ENCODE measurements around the gene ZNF490.
"Not testable (repeated sequence)": the region's sequence is repeated elsewhere in the genome, so short reads cannot be mapped to it uniquely, and the experiment has no call there.

The ZNF490 gene

GRCh38 chr19:12628040-12629022 lies 17.7 kb upstream of the ZNF490 start:
- no peak overlapping the region for H3K4me2 ChIP-seq (ENCODE audit: low read length)
- peaks cover 19% of the 10 kb centered on the region for H3K9me3 ChIP-seq (ENCODE audit: insufficient read depth, low read length)
- TF ChIP-seq EZH2phosphoT487 (IDR thresholded peaks at IDR 0.05; ENCODE audit: low read depth) (no peak), CTCF (IDR thresholded peaks at IDR 0.05; ENCODE audit: low read depth, low read length) (no peak)
- H3K27ac ChIP-seq (ENCODE audit: low read length) = no peak overlapping the region
- H4K20me1 ChIP-seq (ENCODE audit: insufficient read depth, low read length) = peaks cover 3% of the 10 kb centered on the region; the same call in 1 of the 2 replicates
- H3K4me3 ChIP-seq (ENCODE audit: low read length) = no peak overlapping the region
- H2AFZ ChIP-seq (ENCODE audit: low read depth, low read length) = no peak overlapping the region
- H3K4me1 ChIP-seq (ENCODE audit: low read length) = peaks cover 5% of the 10 kb centered on the region; the same call in 1 of the 2 replicates
- H3K9ac ChIP-seq (ENCODE audit: low read length) = no peak overlapping the region
- no peaks in the 10 kb centered on the region for H3K79me2 ChIP-seq (ENCODE audit: low read length)
- peaks cover 61% of the 10 kb centered on the region for H3K36me3 ChIP-seq (replicated peaks; ENCODE audit: low read depth, low read length)
- H3K27me3 ChIP-seq (ENCODE audit: low read depth, low read length) = no peaks in the 10 kb centered on the region

- Histone ChIP-seq H3K36me3 (replicated peaks; ENCODE audit: low read depth, low read length) (peaks cover 59% of the 10 kb centered on the region), H3K27me3 (ENCODE audit: low read depth, low read length) (no peaks in the 10 kb centered on the region), H2AFZ (ENCODE audit: low read depth, low read length) (no peak overlapping the region), H3K9ac (ENCODE audit: low read length) (no peak overlapping the region), H3K4me2 (ENCODE audit: low read length) (no peak overlapping the region), H4K20me1 (ENCODE audit: insufficient read depth, low read length) (peaks cover 13% of the 10 kb centered on the region; the same call in 1 of the 2 replicates), H3K4me1 (ENCODE audit: low read length) (peaks cover 5% of the 10 kb centered on the region; the same call in 1 of the 2 replicates), H3K4me3 (ENCODE audit: low read length) (no peak overlapping the region), H3K9me3 (ENCODE audit: insufficient read depth, low read length) (peaks cover 19% of the 10 kb centered on the region), H3K27ac (ENCODE audit: low read length) (no peak overlapping the region), H3K79me2 (ENCODE audit: low read length) (no peaks in the 10 kb centered on the region)
- TF ChIP-seq CTCF (IDR thresholded peaks at IDR 0.05; ENCODE audit: low read depth, low read length) = no peak
- no peak for TF ChIP-seq EZH2phosphoT487 (IDR thresholded peaks at IDR 0.05; ENCODE audit: low read depth)
Observed at GRCh38 chr19:12626958-12627357, 16.3 kb upstream of the ZNF490 start.

DNA sequence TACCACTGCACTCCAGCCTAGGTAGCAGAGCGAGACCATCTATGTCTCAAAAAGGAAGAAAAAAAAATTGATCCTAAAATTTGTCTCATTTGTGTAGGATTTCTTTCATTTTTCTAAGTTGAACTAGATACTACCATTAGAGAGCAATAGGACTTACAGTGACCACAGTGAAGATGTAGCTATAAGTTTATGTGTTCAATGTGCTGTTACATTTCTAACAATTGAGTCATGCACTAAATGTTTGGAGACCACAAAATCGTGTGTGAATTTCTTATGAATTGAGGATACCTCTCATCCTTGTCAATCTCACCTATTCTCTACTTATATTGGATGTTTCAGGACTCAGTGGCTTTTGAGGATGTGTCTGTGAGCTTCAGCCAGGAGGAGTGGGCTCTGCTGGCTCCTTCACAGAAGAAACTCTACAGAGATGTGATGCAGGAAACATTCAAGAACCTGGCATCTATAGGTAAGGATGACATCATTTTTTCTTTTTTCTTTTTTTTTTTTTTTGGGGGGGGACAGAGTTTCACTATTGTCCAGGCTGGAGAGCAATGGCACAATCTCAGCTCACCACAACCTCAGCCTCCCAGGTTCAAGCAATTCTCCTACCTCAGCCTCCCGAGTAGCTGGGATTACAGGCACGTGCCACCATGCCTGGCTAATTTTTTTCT lies 12.9 kb upstream of the ZNF490 start:
- H4K20me1 ChIP-seq (ENCODE audit: insufficient read depth, low read length) = peaks cover 30% of the 10 kb centered on the region
- H3K27me3 ChIP-seq (ENCODE audit: low read depth, low read length) = no peaks in the 10 kb centered on the region
- H3K9ac ChIP-seq (ENCODE audit: low read length) = no peak overlapping the region
- H3K79me2 ChIP-seq (ENCODE audit: low read length) = peaks cover 22% of the 10 kb centered on the region
- H2AFZ ChIP-seq (ENCODE audit: low read depth, low read length) = no peak overlapping the region
- H3K4me1 ChIP-seq (ENCODE audit: low read length) = peaks cover 18% of the 10 kb centered on the region
- H3K36me3 ChIP-seq (replicated peaks; ENCODE audit: low read depth, low read length) = peaks cover 45% of the 10 kb centered on the region
- H3K27ac ChIP-seq (ENCODE audit: low read length) = no peak overlapping the region
- no peak overlapping the region for H3K4me2 ChIP-seq (ENCODE audit: low read length)
- H3K9me3 ChIP-seq (ENCODE audit: insufficient read depth, low read length) = peaks cover 11% of the 10 kb centered on the region
- H3K4me3 ChIP-seq (ENCODE audit: low read length) = no peak overlapping the region
- no peak for TF ChIP-seq CTCF (IDR thresholded peaks at IDR 0.05; ENCODE audit: low read depth, low read length)
- no peak for TF ChIP-seq EZH2phosphoT487 (IDR thresholded peaks at IDR 0.05; ENCODE audit: low read depth)

DNA sequence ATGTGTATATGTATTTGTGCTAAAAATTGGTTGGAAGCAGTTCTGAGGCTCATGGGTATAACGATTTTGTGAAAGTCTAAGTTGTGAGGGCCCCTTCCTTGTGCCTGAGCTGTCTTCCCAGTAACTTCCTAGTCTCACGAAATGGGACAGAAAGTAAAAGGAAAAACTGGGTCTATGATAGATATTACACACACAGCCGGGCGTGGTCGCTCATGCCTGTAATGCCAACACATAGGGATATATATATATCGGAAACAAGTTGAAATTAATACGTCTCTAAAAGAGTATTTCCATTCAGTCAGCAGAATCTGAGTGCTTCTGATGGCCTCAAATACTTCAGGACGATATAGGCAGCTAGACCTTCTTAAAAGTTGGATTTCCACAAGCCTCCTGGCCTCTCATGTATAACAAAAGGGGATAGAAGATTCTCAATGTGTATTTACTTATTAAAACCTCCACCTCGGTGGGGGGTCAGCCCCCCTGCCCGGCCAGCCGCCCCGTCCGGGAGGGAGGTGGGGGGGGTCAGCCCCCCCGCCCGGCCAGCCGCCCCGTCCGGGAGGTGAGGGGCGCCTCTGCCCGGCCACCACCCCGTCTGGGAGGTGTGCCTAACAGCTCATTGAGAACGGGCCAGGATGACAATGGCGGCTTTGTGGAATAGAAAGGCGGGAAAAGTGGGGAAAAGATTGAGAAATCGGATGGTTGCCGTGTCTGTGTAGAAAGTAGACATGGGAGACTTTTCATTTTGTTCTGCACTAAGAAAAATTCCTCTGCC lies 10.8 kb upstream of the ZNF490 start:
- not testable (repeated sequence) for H3K9me3 ChIP-seq (ENCODE audit: insufficient read depth, low read length); H2AFZ ChIP-seq (ENCODE audit: low read depth, low read length); H3K27me3 ChIP-seq (ENCODE audit: low read depth, low read length); H3K9ac ChIP-seq (ENCODE audit: low read length); H3K4me2 ChIP-seq (ENCODE audit: low read length); H3K27ac ChIP-seq (ENCODE audit: low read length); H3K4me3 ChIP-seq (ENCODE audit: low read length)
- H3K36me3 ChIP-seq (replicated peaks; ENCODE audit: low read depth, low read length) = peaks cover 35% of the 10 kb centered on the region
- peaks cover 48% of the 10 kb centered on the region for H4K20me1 ChIP-seq (ENCODE audit: insufficient read depth, low read length)
- H3K4me1 ChIP-seq (ENCODE audit: low read length) = peaks cover 18% of the 10 kb centered on the region
- peaks cover 36% of the 10 kb centered on the region for H3K79me2 ChIP-seq (ENCODE audit: low read length)

All from OCI-LY3 (cell line).